ENCODE measurements around the gene GOLGA6L7.
"Not testable (repeated sequence)": the region's sequence is repeated elsewhere in the genome, so short reads cannot be mapped to it uniquely, and the experiment has no call there.

Gene GOLGA6L7

GRCh38 chr15:28843520-28843919 lies 4.9 kb downstream of the GOLGA6L7 start:
- DNase-seq (ENCODE audit: low read depth): not testable (repeated sequence)

GRCh38 chr15:28842210-28842609 lies 6.2 kb downstream of the GOLGA6L7 start:
- not testable (repeated sequence) for DNase-seq (ENCODE audit: low read depth)

- not testable (repeated sequence) for DNase-seq (ENCODE audit: low read depth)
Observed at GRCh38 chr15:28840285-28840684, 8.2 kb downstream of the GOLGA6L7 start.

- DNase-seq (ENCODE audit: low read depth): not testable (repeated sequence)
Observed at GRCh38 chr15:28834957-28835585, 13.4 kb downstream of the GOLGA6L7 start.

- DNase-seq (ENCODE audit: low read depth): peak; percentile 79
Observed at GRCh38 chr15:28831897-28832587, 16.4 kb downstream of the GOLGA6L7 start.

GRCh38 chr15:28821420-28821819 lies 27.0 kb downstream of the GOLGA6L7 start:
- DNase-seq (ENCODE audit: low read depth): not testable (repeated sequence)

- DNase-seq (ENCODE audit: low read depth): not testable (repeated sequence)
Observed at GRCh38 chr15:28819930-28820295, 28.5 kb downstream of the GOLGA6L7 start.

- DNase-seq (ENCODE audit: low read depth): peak; percentile 13
Observed at GRCh38 chr15:28819019-28819929, 29.2 kb downstream of the GOLGA6L7 start.

GRCh38 chr15:28818168-28818567 lies 30.3 kb downstream of the GOLGA6L7 start:
- DNase-seq (ENCODE audit: low read depth): not testable (repeated sequence)

- not testable (repeated sequence) for DNase-seq (ENCODE audit: low read depth)
Observed at GRCh38 chr15:28814059-28814458, 34.4 kb downstream of the GOLGA6L7 start.

- not testable (repeated sequence) for DNase-seq (ENCODE audit: low read depth)
Observed at GRCh38 chr15:28813392-28813791, 35.1 kb downstream of the GOLGA6L7 start.

- not testable (repeated sequence) for DNase-seq (ENCODE audit: low read depth)
Observed at GRCh38 chr15:28811852-28812550, 36.4 kb downstream of the GOLGA6L7 start.

GRCh38 chr15:28810444-28810843 lies 38.0 kb downstream of the GOLGA6L7 start:
- DNase-seq (ENCODE audit: low read depth): not testable (repeated sequence)

GRCh38 chr15:28808136-28808535 lies 40.3 kb downstream of the GOLGA6L7 start:
- not testable (repeated sequence) for DNase-seq (ENCODE audit: low read depth)

- DNase-seq (ENCODE audit: low read depth): not testable (repeated sequence)
Observed at GRCh38 chr15:28800366-28800765, 48.1 kb downstream of the GOLGA6L7 start.

- DNase-seq (ENCODE audit: low read depth): not testable (repeated sequence)
Observed at GRCh38 chr15:28798234-28798633, 50.2 kb downstream of the GOLGA6L7 start.

- not testable (repeated sequence) for DNase-seq (ENCODE audit: low read depth)
Observed at GRCh38 chr15:28794231-28794630, 54.2 kb downstream of the GOLGA6L7 start.
